ENCODE data around the gene MDM2. TPM values are rescaled to one million over a fixed set of nuclear protein-coding genes. Genes with fewer than 3 reads are reported as not detected.
"Not testable (repeated sequence)": the region's sequence is repeated elsewhere in the genome, so short reads cannot be mapped to it uniquely, and the experiment has no call there.

MDM2 gene
- total and polyA plus RNA-seq, 4 donors = 24.9 to 155 (median 108) TPM

DNA sequence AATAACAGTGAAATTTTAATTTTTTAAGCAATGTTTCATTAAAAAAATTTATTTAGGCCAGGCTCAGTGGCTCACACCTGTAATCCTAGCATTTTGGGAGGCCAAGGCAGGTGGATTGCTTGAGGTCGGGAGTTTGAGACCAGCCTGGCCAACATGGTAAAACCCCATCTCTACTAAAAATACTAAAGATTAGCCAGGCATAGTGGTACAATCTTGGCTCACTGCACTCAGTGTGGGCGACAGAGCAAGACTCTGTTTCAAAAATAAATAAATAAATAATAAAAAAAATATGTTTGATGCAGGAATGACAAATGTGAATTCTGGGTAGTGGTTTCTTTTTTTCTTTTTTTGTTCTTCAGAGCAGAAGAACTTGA, 5.6 kb upstream of the MDM2 start:
- H3K36me3 ChIP-seq (ENCODE audit: control insufficient read depth in 4 of 4, insufficient read depth in 4 of 4, low read length in 4 of 4); ATAC-seq (ENCODE audit: insufficient read depth, low FRiP score); H3K27me3 ChIP-seq (ENCODE audit: control insufficient read depth in 3 of 3, insufficient read depth in 3 of 3, low read length in 2 of 3); H3K9ac ChIP-seq (ENCODE audit: insufficient read depth in 1 of 2, low read length in 2 of 2); DNase-seq; H3K4me1 ChIP-seq (ENCODE audit: control insufficient read depth in 5 of 5, insufficient read depth in 5 of 5, low read length in 5 of 5); H3K27ac ChIP-seq (ENCODE audit: low read depth in 1 of 2, low read length in 1 of 2); H3K4me3 ChIP-seq; H3K9me3 ChIP-seq (ENCODE audit: control insufficient read depth in 4 of 4, insufficient read depth in 3 of 4, low read length in 3 of 4): not testable (repeated sequence)
- 87 to 94% methylated on average over 2 of the region's 2 CpGs for WGBS, 2 donors

DNA sequence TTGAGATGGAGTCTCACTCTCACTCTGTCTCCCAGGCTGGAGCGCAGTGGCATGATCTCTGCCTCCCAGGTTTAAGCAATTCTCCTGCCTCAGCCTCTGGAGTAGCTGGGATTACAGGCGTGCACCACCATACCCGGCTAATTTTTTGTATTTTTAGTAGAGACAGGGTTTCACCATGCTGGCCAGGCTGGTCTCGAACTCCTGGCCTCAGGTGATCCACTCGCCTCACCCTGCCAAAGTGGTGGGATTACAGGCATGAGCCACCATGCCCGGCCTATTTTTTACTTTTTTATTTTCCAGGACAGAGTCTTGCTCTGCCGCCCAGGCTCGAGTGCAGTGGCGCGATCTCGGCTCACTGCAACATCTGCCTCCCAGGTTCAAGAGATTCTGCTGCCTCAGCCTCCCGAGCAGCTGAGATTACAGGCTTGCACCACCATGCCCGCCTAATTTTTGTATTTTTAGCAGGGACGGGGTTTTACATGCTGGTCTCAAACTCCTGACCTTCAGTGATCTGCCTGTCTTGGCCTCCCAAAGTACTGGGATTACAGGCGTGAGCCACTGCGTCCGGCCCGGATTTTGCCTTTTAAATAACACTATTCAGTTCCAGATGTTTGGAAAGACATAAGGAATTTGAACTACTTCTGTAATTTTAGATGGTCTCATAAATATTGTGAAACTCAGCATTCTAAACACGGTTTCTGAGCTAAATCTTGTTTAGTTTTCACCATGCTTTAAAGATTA, 4.9 kb upstream of the MDM2 start:
- not testable (repeated sequence) for ATAC-seq (ENCODE audit: insufficient read depth, low FRiP score); H3K4me3 ChIP-seq; H3K4me1 ChIP-seq (ENCODE audit: control insufficient read depth in 5 of 5, insufficient read depth in 5 of 5, low read length in 5 of 5); H3K27ac ChIP-seq (ENCODE audit: low read depth in 1 of 2, low read length in 1 of 2); H3K27me3 ChIP-seq (ENCODE audit: control insufficient read depth in 3 of 3, insufficient read depth in 3 of 3, low read length in 2 of 3); H3K9me3 ChIP-seq (ENCODE audit: control insufficient read depth in 4 of 4, insufficient read depth in 3 of 4, low read length in 3 of 4); H3K36me3 ChIP-seq (ENCODE audit: control insufficient read depth in 4 of 4, insufficient read depth in 4 of 4, low read length in 4 of 4); H3K9ac ChIP-seq (ENCODE audit: insufficient read depth in 1 of 2, low read length in 2 of 2)
- DNase-seq = peak in 1 of 3 donors; percentile 10
- WGBS, 2 donors = 88 to 92% methylated on average over 19 of the region's 19 CpGs

DNA sequence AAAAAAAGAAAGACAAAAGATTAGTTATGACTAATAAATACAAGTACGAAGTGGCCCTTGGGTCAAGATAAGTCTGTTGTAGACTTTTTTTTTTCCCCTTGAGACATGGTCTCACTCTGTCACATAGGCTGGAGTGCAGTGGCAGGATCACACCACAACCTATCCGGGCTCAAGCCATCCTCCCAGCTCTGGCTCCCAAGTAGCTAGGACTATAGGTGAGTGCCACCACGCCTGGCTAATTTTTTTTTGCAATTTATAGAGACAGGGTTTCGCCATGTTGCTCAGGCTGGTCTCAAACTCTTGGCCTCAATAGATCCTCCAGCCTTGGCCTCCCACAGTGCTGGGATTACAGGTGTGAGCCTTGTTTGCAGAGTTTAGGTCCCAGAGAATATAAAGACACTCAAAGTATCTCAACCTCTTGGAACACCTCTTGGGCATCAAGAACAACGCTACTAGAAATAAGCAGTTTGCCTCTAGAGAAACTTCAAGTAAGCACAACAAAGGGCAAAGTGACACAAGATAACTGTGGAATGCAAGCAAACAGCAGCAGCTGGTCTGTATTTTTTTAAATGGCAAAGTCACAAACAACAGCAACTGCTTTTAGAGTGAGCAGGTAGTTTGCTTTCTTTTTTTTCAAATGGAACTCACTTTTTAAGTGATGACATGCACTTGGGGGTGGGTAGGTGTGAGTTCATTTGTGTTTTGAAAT, 3.9 kb upstream of the MDM2 start:
- Histone ChIP-seq H3K36me3 (ENCODE audit: control insufficient read depth in 4 of 4, insufficient read depth in 4 of 4, low read length in 4 of 4) (no peaks in the 10 kb centered on the region), H3K27me3 (ENCODE audit: control insufficient read depth in 3 of 3, insufficient read depth in 3 of 3, low read length in 2 of 3) (peaks cover 0 to 3% (median 0%) of the 10 kb centered on the region in 3 donors), H3K4me3 (no peak overlapping the region), H3K9ac (ENCODE audit: insufficient read depth in 1 of 2, low read length in 2 of 2) (no peak overlapping the region), H3K9me3 (ENCODE audit: control insufficient read depth in 4 of 4, insufficient read depth in 3 of 4, low read length in 3 of 4) (no peaks in the 10 kb centered on the region), H3K4me1 (ENCODE audit: control insufficient read depth in 5 of 5, insufficient read depth in 5 of 5, low read length in 5 of 5) (peaks cover 0 to 5% (median 0%) of the 10 kb centered on the region in 5 donors), H3K27ac (ENCODE audit: low read depth in 1 of 2, low read length in 1 of 2) (no peak overlapping the region)
- no peak for ATAC-seq (ENCODE audit: insufficient read depth, low FRiP score)
- WGBS, 2 donors = 92 to 94% methylated on average over 5 of the region's 5 CpGs
- TF ChIP-seq, protein P1, sequence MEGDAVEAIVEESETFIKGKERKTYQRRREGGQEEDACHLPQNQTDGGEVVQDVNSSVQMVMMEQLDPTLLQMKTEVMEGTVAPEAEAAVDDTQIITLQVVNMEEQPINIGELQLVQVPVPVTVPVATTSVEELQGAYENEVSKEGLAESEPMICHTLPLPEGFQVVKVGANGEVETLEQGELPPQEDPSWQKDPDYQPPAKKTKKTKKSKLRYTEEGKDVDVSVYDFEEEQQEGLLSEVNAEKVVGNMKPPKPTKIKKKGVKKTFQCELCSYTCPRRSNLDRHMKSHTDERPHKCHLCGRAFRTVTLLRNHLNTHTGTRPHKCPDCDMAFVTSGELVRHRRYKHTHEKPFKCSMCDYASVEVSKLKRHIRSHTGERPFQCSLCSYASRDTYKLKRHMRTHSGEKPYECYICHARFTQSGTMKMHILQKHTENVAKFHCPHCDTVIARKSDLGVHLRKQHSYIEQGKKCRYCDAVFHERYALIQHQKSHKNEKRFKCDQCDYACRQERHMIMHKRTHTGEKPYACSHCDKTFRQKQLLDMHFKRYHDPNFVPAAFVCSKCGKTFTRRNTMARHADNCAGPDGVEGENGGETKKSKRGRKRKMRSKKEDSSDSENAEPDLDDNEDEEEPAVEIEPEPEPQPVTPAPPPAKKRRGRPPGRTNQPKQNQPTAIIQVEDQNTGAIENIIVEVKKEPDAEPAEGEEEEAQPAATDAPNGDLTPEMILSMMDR (IDR thresholded peaks at IDR 0.05; ENCODE audit: control extremely low read depth, extremely low read depth) = no peak
- peak in 2 of 3 donors; percentile 13 to 24 for DNase-seq

DNA sequence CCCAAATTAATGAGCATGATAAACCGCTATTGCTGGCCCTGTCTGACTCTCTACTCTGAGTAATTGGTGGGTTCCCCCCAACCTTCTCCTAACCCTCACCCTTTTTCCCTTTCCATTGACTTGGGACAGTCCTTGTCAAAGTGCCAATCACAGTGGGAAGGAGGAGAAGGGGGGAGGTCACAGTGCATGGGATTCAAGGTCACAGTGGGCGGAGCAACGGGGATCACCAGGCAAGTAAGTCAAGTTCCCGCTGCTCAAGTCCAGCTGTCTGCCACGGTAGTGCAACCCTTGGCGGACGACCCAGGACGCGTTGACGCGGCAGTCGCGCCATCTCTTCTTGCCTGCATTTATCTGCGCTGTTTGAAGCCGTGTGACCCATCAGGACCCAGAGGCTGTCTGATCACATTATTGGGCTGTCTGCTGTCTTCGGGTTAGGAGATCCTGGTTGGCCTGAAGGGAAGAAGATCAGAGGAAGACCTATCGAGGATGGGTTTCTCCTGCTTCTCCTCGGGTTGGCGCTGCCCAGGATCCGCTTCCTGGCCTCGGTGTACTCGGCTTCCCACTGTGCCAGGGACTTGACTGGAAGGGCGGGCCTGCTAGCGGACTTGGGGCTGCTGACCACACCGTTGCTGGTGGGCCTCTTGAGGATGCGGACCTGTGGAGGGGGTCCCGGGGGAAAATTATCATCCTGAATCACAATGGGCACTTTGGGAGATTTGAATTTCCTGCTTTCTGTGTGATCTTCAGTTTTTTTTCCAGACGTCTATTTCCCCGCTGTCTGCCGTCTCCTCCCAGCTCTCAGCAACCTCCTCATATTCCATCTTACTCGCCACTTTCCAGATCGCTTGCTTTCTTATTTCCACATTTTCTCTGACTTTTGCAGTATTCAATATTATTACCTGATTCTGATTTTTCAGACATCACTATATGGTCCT, 3.1 kb upstream of the MDM2 start:
- 85 to 89% methylated on average over 32 of the region's 32 CpGs for WGBS, 2 donors
- peak in 1 of 3 donors; percentile 13 for DNase-seq
- no peak for ATAC-seq (ENCODE audit: insufficient read depth, low FRiP score)

More for the DNA sequence above, 3.1 kb upstream of the MDM2 start:
- Histone ChIP-seq H3K27ac (ENCODE audit: low read depth in 1 of 2, low read length in 1 of 2) (no peak overlapping the region), H3K9ac (ENCODE audit: insufficient read depth in 1 of 2, low read length in 2 of 2) (no peak overlapping the region), H3K4me3 (no peak overlapping the region), H3K36me3 (ENCODE audit: control insufficient read depth in 4 of 4, insufficient read depth in 4 of 4, low read length in 4 of 4) (peaks cover 0 to 8% (median 3%) of the 10 kb centered on the region in 4 donors), H3K27me3 (ENCODE audit: control insufficient read depth in 3 of 3, insufficient read depth in 3 of 3, low read length in 2 of 3) (peaks cover 0 to 3% (median 0%) of the 10 kb centered on the region in 3 donors), H3K9me3 (ENCODE audit: control insufficient read depth in 4 of 4, insufficient read depth in 3 of 4, low read length in 3 of 4) (no peaks in the 10 kb centered on the region), H3K4me1 (ENCODE audit: control insufficient read depth in 5 of 5, insufficient read depth in 5 of 5, low read length in 5 of 5) (peaks cover 0 to 5% (median 0%) of the 10 kb centered on the region in 5 donors)
- TF ChIP-seq, protein P1 (IDR thresholded peaks at IDR 0.05; ENCODE audit: control extremely low read depth, extremely low read depth) = no peak
